Measurements from ENCODE around the gene SLC13A1.

DNA sequence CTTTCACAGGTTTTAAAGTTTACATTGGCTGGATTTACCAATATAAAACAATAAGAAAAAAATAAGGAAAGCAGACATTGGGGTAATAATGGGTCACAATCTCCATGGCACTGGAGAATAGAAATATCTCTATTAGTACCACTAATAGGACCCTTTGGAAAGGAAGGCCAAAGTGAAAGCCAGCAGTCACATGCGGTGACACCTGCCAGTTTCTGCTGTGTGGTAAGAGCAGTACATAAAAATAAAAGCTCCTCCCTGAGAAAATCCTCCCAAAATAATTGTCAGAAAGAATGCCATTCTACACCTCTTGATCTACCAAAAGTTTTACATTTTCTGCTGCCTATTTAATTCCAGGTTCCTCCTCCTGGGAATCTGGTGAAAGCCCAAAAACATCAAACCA, 30.4 kb upstream of the SLC13A1 start:
- TF ChIP-seq, protein P1, sequence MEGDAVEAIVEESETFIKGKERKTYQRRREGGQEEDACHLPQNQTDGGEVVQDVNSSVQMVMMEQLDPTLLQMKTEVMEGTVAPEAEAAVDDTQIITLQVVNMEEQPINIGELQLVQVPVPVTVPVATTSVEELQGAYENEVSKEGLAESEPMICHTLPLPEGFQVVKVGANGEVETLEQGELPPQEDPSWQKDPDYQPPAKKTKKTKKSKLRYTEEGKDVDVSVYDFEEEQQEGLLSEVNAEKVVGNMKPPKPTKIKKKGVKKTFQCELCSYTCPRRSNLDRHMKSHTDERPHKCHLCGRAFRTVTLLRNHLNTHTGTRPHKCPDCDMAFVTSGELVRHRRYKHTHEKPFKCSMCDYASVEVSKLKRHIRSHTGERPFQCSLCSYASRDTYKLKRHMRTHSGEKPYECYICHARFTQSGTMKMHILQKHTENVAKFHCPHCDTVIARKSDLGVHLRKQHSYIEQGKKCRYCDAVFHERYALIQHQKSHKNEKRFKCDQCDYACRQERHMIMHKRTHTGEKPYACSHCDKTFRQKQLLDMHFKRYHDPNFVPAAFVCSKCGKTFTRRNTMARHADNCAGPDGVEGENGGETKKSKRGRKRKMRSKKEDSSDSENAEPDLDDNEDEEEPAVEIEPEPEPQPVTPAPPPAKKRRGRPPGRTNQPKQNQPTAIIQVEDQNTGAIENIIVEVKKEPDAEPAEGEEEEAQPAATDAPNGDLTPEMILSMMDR (IDR thresholded peaks at IDR 0.05), result no peak
- no peak for TF ChIP-seq POLR2A (IDR thresholded peaks at IDR 0.05)

Data from Peyer's patch (tissue), 4 donors.